ENCODE measurements around the gene MAP3K12.
"Not testable (repeated sequence)": the region's sequence is repeated elsewhere in the genome, so short reads cannot be mapped to it uniquely, and the experiment has no call there.

Gene MAP3K12

DNA sequence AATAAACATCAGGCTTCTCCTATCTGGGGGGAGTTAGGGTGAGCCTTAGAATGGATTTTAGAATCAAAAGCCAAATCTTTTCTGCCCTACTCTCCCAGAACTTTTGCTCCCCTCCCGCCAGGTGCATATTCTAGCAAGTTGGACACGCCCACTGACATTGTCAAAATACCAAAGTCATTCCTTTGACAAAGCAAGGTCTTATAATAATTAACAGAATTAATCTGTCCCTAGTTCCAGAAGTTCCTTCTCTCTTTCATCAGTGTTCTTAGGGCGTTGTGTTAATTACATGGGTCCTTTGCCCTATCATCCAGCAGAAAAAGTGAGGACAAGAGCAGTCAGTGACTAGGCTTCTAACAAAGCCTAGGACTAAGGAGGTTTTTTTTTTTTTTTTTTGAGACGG lies 55.3 kb downstream of the MAP3K12 start:
- H3K9me3 ChIP-seq: no peaks in the 10 kb centered on the region
- peaks cover 0 to 39% (median 19%) of the 10 kb centered on the region in 4 donors for H3K4me1 ChIP-seq
- intact Hi-C loops (cut with DNase I; ENCODE audit: low total_unique reads): no loop called here
- H3K27ac ChIP-seq: no peak overlapping the region
- no peaks in the 10 kb centered on the region for H3K27me3 ChIP-seq
- H3K36me3 ChIP-seq: peaks cover 12 to 55% (median 44%) of the 10 kb centered on the region in 3 donors
- TF ChIP-seq, protein P1, sequence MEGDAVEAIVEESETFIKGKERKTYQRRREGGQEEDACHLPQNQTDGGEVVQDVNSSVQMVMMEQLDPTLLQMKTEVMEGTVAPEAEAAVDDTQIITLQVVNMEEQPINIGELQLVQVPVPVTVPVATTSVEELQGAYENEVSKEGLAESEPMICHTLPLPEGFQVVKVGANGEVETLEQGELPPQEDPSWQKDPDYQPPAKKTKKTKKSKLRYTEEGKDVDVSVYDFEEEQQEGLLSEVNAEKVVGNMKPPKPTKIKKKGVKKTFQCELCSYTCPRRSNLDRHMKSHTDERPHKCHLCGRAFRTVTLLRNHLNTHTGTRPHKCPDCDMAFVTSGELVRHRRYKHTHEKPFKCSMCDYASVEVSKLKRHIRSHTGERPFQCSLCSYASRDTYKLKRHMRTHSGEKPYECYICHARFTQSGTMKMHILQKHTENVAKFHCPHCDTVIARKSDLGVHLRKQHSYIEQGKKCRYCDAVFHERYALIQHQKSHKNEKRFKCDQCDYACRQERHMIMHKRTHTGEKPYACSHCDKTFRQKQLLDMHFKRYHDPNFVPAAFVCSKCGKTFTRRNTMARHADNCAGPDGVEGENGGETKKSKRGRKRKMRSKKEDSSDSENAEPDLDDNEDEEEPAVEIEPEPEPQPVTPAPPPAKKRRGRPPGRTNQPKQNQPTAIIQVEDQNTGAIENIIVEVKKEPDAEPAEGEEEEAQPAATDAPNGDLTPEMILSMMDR (IDR thresholded peaks at IDR 0.05): no peak
- no peak for DNase-seq
- H3K4me3 ChIP-seq: no peak overlapping the region

DNA sequence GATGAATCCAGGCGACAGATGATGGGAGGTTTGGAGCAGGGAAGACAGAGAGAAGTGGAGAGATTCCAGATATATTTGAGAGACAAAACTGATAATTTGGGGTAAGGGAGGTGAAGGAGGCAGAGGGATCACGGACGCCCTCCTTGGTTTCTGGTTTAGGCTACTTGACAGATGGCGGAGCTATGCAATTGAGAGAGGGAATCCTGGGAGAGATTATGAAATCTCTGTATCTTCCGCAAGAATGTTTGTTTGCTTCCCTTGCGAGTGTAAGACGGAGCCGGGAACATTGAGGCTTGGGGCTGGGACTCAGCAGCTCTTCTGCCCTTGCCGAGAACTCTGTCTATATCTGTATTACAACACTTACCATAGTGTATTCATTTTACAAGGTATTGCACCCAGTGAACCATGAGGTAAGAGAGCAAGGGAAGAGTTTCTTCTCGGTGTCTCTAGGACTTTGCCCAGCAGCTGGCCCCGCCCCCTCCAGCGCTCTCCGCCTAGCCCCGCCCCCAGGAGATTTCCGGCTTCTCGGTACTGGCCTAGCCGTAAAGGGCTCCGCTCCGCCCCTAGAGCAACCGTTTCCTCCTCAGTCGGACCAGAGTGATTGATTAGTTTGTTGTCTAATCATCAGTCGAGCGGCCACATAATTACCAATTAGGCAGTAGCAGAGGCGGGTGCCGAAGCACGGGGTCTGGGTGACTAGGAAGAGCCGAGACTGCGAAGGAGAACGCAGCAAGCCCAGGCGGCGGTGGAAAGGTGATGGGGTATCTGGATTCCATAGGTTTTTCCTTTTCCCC lies 58.0 kb downstream of the MAP3K12 start, which contains the start of gene PRR13:
Gene PRR13, plus strand, starts transcription at position 695 of the 794 bp plus-strand sequence. CDS start 981 bp downstream, outside the sequence.
- peaks cover 0 to 39% (median 19%) of the 10 kb centered on the region in 4 donors for H3K4me1 ChIP-seq
- DNase-seq: peak; percentile 99
- no peaks in the 10 kb centered on the region for H3K27me3 ChIP-seq
- peak within 1 kb of the TSS; percentile 82 to 91 for H3K27ac ChIP-seq
- H3K4me3 ChIP-seq: peak within 1 kb of the TSS; percentile 70 to 72
- TF ChIP-seq, protein P1 (IDR thresholded peaks at IDR 0.05): no peak
- H3K36me3 ChIP-seq: peaks cover 12 to 28% (median 23%) of the 10 kb centered on the region in 3 donors
- intact Hi-C loops (cut with DNase I; ENCODE audit: low total_unique reads): no loop called here
- H3K9me3 ChIP-seq: no peaks in the 10 kb centered on the region

DNA sequence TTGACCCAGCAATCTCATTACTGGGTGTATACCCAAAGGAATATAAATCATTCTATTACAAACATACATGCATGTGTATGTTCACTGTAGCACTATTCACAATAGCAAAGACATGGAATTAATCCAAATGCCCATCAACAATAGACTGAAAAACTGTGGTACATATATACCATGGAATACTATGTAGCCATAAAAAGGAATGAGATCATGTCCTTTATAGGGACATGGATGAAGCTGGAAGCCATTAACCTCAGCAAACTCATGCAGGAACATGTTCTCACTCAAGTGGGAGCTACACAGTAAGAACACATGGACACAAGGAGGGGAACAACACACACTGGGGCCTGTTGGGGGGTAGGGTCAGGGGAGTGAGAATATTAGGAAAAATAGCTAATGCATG lies 59.7 kb downstream of the MAP3K12 start:
- H3K36me3 ChIP-seq: peaks cover 2 to 11% (median 8%) of the 10 kb centered on the region in 3 donors
- DNase-seq; intact Hi-C loops (cut with DNase I; ENCODE audit: low total_unique reads); H3K4me3 ChIP-seq; H3K27ac ChIP-seq; H3K27me3 ChIP-seq; H3K9me3 ChIP-seq: not testable (repeated sequence)
- H3K4me1 ChIP-seq: peaks cover 0 to 33% (median 15%) of the 10 kb centered on the region in 4 donors

DNA sequence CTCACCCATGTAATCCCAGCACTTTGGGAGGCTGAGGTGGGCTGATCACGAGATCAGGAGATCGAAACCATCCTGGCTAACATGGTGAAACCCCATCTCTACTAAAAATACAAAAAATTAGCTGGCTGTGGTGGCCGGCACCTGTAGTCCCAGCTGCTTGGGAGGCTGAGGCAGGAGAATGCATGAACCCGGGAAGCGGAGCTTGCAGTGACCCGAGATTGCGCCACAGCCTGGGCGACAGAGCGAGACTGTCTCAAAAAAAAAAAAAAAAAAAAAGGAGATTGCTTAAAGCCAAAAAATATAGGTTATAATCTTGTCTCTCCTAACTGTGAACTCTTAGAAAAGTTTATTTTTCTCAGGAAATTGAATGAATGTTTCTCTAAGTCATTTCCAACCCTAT lies 63.9 kb downstream of the MAP3K12 start:
- intact Hi-C loops (cut with DNase I; ENCODE audit: low total_unique reads): not testable (repeated sequence)

DNA sequence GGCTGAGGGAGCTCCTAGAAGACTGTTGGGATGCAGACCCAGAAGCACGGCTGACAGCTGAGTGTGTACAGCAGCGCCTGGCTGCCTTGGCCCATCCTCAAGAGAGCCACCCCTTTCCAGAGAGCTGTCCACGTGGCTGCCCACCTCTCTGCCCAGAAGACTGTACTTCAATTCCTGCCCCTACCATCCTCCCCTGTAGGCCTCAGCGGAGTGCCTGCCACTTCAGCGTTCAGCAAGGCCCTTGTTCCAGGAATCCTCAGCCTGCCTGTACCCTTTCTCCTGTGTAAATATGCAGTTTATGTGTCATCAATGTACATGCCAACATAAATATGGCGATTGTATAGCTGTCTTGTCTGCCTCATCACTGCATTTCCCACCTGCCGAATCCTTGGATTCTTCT lies 68.1 kb downstream of the MAP3K12 start:
- intact Hi-C loops (cut with DNase I; ENCODE audit: low total_unique reads): no loop called here
- DNase-seq: no peak

More for the DNA sequence above, 63.9 kb downstream of the MAP3K12 start:
- not testable (repeated sequence) for H3K4me3 ChIP-seq, H3K9me3 ChIP-seq, H3K4me1 ChIP-seq, DNase-seq, H3K36me3 ChIP-seq, H3K27ac ChIP-seq, H3K27me3 ChIP-seq

DNA sequence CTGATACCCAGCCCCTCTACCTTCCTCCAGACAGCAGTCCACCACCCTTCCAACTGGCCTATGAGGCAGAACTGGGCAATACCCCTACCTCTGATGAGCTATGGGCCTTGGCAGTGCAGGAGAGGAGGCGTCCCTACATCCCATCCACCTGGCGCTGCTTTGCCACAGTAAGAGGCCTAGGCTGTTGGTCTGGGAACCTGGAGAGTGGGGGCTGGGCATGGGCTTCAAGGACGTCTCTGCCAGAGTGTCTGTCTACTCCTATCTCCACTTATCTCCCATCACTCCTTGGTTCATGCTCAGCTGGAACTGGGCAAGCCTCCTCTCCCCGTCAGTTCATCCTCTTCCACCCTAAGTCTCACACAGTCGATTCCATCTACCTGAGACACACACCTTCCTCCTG lies 69.1 kb downstream of the MAP3K12 start:
- no peak overlapping the region for H3K27ac ChIP-seq
- intact Hi-C loops (cut with DNase I; ENCODE audit: low total_unique reads): no loop called here

More for the DNA sequence above, 68.1 kb downstream of the MAP3K12 start:
- no peaks in the 10 kb centered on the region for H3K9me3 ChIP-seq
- no peaks in the 10 kb centered on the region for H3K36me3 ChIP-seq
- H3K27ac ChIP-seq: no peak overlapping the region
- no peaks in the 10 kb centered on the region for H3K27me3 ChIP-seq
- H3K4me3 ChIP-seq: no peak overlapping the region
- TF ChIP-seq, protein P1 (IDR thresholded peaks at IDR 0.05): no peak
- no peaks in the 10 kb centered on the region for H3K4me1 ChIP-seq

More for the DNA sequence above, 69.1 kb downstream of the MAP3K12 start:
- H3K4me3 ChIP-seq: no peak overlapping the region
- H3K9me3 ChIP-seq: no peaks in the 10 kb centered on the region
- no peaks in the 10 kb centered on the region for H3K36me3 ChIP-seq
- DNase-seq: no peak
- TF ChIP-seq, protein P1 (IDR thresholded peaks at IDR 0.05): no peak
- H3K27me3 ChIP-seq: no peaks in the 10 kb centered on the region
- no peaks in the 10 kb centered on the region for H3K4me1 ChIP-seq

All from tibial artery (tissue), 4 donors.